Nephron progenitor cell (in vitro differentiated cells): ENCODE measurements around the gene KRT80.

ENCODE experiments used
- DNase-seq: peaks from one replicate; pipeline ENCODE4 v3.0.0; 2021
- H3K27ac Mint-ChIP-seq: 2 replicates; pipeline ENCODE4 v1.8.0; 2021; ENCODE audit warnings: mild to moderate bottlenecking, moderate library complexity, mixed read lengths
- H3K27me3 Mint-ChIP-seq: 2 replicates; pipeline ENCODE4 v1.8.0; 2021; ENCODE audit warnings: mild to moderate bottlenecking, low read depth, mixed read lengths; ENCODE audit not compliant: poor library complexity
- H3K36me3 Mint-ChIP-seq: 2 replicates; pipeline ENCODE4 v1.8.0; 2021; ENCODE audit warnings: low read depth, mixed read lengths
- H3K4me1 Mint-ChIP-seq: 2 replicates; pipeline ENCODE4 v1.8.0; 2021; ENCODE audit warnings: mixed read lengths
- H3K4me3 Mint-ChIP-seq: 2 replicates; pipeline ENCODE4 v1.8.0; 2021; ENCODE audit warnings: mild to moderate bottlenecking, moderate library complexity, mixed read lengths
- H3K9me3 Mint-ChIP-seq: 2 replicates; pipeline ENCODE4 v1.8.0; 2021; ENCODE audit warnings: mild to moderate bottlenecking, moderate library complexity, mixed read lengths
- CTCF ChIP-seq: fragments of 200-600 bp; sonication (generic); IDR thresholded peaks from 2 replicates; pipeline ENCODE4 v1.5.0; 2021; ENCODE audit warnings: antibody characterized with exemption

The KRT80 gene

GRCh38 chr12:52223406-52224039 is 31.7 kb upstream of the KRT80 start:
- no peak overlapping the region for H3K27ac Mint-ChIP-seq
- H3K27me3 Mint-ChIP-seq: peaks cover 59% of the 10 kb centered on the region
- H3K4me1 Mint-ChIP-seq: no peaks in the 10 kb centered on the region
- H3K36me3 Mint-ChIP-seq: no peaks in the 10 kb centered on the region
- H3K9me3 Mint-ChIP-seq: no peaks in the 10 kb centered on the region
- no peak for TF ChIP-seq CTCF
- H3K4me3 Mint-ChIP-seq: no peak overlapping the region
- DNase-seq: no peak

- Mint-ChIP-seq H3K9me3 (no peaks in the 10 kb centered on the region), H3K27ac (no peak overlapping the region), H3K4me3 (no peak overlapping the region), H3K4me1 (no peaks in the 10 kb centered on the region), H3K36me3 (no peaks in the 10 kb centered on the region), H3K27me3 (peaks cover 57% of the 10 kb centered on the region)
- DNase-seq: no peak
- no peak for TF ChIP-seq CTCF
These were observed 30.9 kb upstream of the KRT80 start for GRCh38 chr12:52222692-52223091.

GRCh38 chr12:52221912-52222457 is 30.2 kb upstream of the KRT80 start:
- no peaks in the 10 kb centered on the region for H3K9me3 Mint-ChIP-seq
- H3K4me3 Mint-ChIP-seq: no peak overlapping the region
- H3K36me3 Mint-ChIP-seq: no peaks in the 10 kb centered on the region
- peaks cover 52% of the 10 kb centered on the region for H3K27me3 Mint-ChIP-seq
- peak; percentile 62 for TF ChIP-seq CTCF
- peak; percentile 78 for DNase-seq
- no peaks in the 10 kb centered on the region for H3K4me1 Mint-ChIP-seq
- H3K27ac Mint-ChIP-seq: no peak overlapping the region

GRCh38 chr12:52221070-52221781 is 29.4 kb upstream of the KRT80 start:
- Mint-ChIP-seq H3K36me3 (no peaks in the 10 kb centered on the region), H3K27ac (no peak overlapping the region), H3K4me1 (no peaks in the 10 kb centered on the region), H3K27me3 (peaks cover 54% of the 10 kb centered on the region), H3K4me3 (no peak overlapping the region), H3K9me3 (no peaks in the 10 kb centered on the region)
- DNase-seq: no peak
- no peak for TF ChIP-seq CTCF

GRCh38 chr12:52220477-52220876 is 28.7 kb upstream of the KRT80 start:
- Mint-ChIP-seq H3K27me3 (peaks cover 55% of the 10 kb centered on the region), H3K4me1 (peaks cover 1% of the 10 kb centered on the region), H3K27ac (no peak overlapping the region), H3K9me3 (no peaks in the 10 kb centered on the region), H3K36me3 (no peaks in the 10 kb centered on the region), H3K4me3 (no peak overlapping the region)
- TF ChIP-seq CTCF: no peak
- DNase-seq: no peak
